GM20431 (cell line): ENCODE results near the gene COL20A1.
"Not testable (repeated sequence)": the region's sequence is repeated elsewhere in the genome, so short reads cannot be mapped to it uniquely, and the experiment has no call there.

Experiments
- in situ Hi-C: fragments of 300-500 bp; cut with MseI, MboI; formaldehyde crosslinking; loops from one replicate; pipeline ENCODE4 v1.15.0; 2020; ENCODE audit warnings: low sequenced_read_pairs; ENCODE audit not compliant: unreplicated experiment

The COL20A1 gene

GRCh38 chr20:63305933-63306672 lies 13.1 kb downstream of the COL20A1 start:
- in situ Hi-C loops = not testable (repeated sequence)

GRCh38 chr20:63306673-63307537 lies 13.9 kb downstream of the COL20A1 start:
- in situ Hi-C loops = no loop called here

GRCh38 chr20:63307538-63308217 lies 14.7 kb downstream of the COL20A1 start:
- in situ Hi-C loops = no loop called here

- in situ Hi-C loops = no loop called here
These were observed 15.4 kb downstream of the COL20A1 start for GRCh38 chr20:63308218-63308911.

GRCh38 chr20:63309261-63310071 lies 16.5 kb downstream of the COL20A1 start:
- in situ Hi-C loops = no loop called here

- in situ Hi-C loops = no loop called here
These were observed 17.4 kb downstream of the COL20A1 start for GRCh38 chr20:63310265-63310991.

GRCh38 chr20:63311186-63311832 lies 18.3 kb downstream of the COL20A1 start:
- in situ Hi-C loops = no loop called here

- in situ Hi-C loops = no loop called here
These were observed 18.9 kb downstream of the COL20A1 start for GRCh38 chr20:63311833-63312243.

GRCh38 chr20:63312273-63312672 lies 19.3 kb downstream of the COL20A1 start:
- in situ Hi-C loops = no loop called here

GRCh38 chr20:63312690-63313348 lies 19.8 kb downstream of the COL20A1 start:
- in situ Hi-C loops = no loop called here

- in situ Hi-C loops = no loop called here
These were observed 20.5 kb downstream of the COL20A1 start for GRCh38 chr20:63313349-63314014.

GRCh38 chr20:63314015-63314471 lies 21.1 kb downstream of the COL20A1 start:
- in situ Hi-C loops = no loop called here

GRCh38 chr20:63314566-63315239 lies 21.7 kb downstream of the COL20A1 start:
- in situ Hi-C loops = no loop called here

GRCh38 chr20:63315240-63315689 lies 22.3 kb downstream of the COL20A1 start:
- in situ Hi-C loops = no loop called here

GRCh38 chr20:63315731-63316491 lies 22.9 kb downstream of the COL20A1 start:
- in situ Hi-C loops = no loop called here

- in situ Hi-C loops = no loop called here
These were observed 23.5 kb downstream of the COL20A1 start for GRCh38 chr20:63316502-63316921.
